HTR-8/SVneo (cell line): ENCODE results near the gene CSAG2.
"Not testable (repeated sequence)": the region's sequence is repeated elsewhere in the genome, so short reads cannot be mapped to it uniquely, and the experiment has no call there.

ENCODE experiments used
- DNase-seq: peaks from one replicate; pipeline ENCODE4 v3.0.0; 2011; ENCODE audit warnings: low spot score, mixed read lengths; ENCODE audit not compliant: insufficient read length
- FAIRE-seq: peaks from 2 replicates; lab custom pipeline; 2011; peaks lifted over from hg19 to GRCh38; lab: Jason Lieb, UNC

The CSAG2 gene

GRCh38 chrX:152674652-152675051 lies 34.4 kb downstream of the CSAG2 start:
- not testable (repeated sequence) for FAIRE-seq, DNase-seq

GRCh38 chrX:152674135-152674534 lies 34.9 kb downstream of the CSAG2 start:
- FAIRE-seq (no peak), DNase-seq (no peak)

- FAIRE-seq (no peak), DNase-seq (no peak)
Measured at GRCh38 chrX:152663086-152663485, 46.0 kb downstream of the CSAG2 start.

GRCh38 chrX:152658302-152658701 lies 50.8 kb downstream of the CSAG2 start:
- no peak for DNase-seq
- no peak for FAIRE-seq
